ENCODE results near the gene SCAMP2. TPM values are rescaled to one million over a fixed set of nuclear protein-coding genes. Genes with fewer than 3 reads are reported as not detected.

The SCAMP2 gene
- polyA plus RNA-seq, 1 donor from 2014 or later: 4.5 TPM

DNA sequence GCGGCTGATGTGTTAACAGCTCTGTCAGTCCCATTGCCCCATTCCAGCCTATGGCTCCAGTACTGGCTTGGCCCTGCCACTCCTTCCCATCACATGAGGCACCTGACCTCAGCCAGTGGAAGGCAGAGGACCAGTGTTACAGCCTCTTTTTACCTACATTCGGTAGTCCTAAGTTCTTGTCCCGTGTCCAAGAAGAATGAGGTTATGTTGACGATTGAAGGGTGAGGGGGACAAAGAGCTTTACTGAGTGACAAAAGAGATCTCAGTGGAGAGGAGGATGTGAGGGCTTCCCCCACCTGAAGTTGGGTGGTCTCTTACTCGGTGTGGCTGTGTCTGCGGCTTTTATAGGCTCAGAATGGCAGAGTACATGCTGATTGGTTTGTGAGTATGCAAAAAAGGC is 9.4 kb upstream of the SCAMP2 start:
- H3K79me2 ChIP-seq (replicated peaks; ENCODE audit: insufficient read depth, low read length): no peaks in the 10 kb centered on the region

GRCh38 chr15:74878273-74878672 is 5.1 kb upstream of the SCAMP2 start:
- no peaks in the 10 kb centered on the region for H3F3A ChIP-seq (ENCODE audit: insufficient read depth, low read length, poor library complexity, severe bottlenecking)
- H3K4me3 ChIP-seq (ENCODE audit: low read length): no peak overlapping the region
- H3K9me2 ChIP-seq (ENCODE audit: insufficient read depth, low read length): no peaks in the 10 kb centered on the region
- no peaks in the 10 kb centered on the region for H3K36me3 ChIP-seq (ENCODE audit: insufficient read depth, low read length)
- no peaks in the 10 kb centered on the region for H3K79me2 ChIP-seq (replicated peaks; ENCODE audit: insufficient read depth, low read length)
- H4K20me1 ChIP-seq (ENCODE audit: insufficient read depth): no peaks in the 10 kb centered on the region
- no peaks in the 10 kb centered on the region for H3K9me3 ChIP-seq (ENCODE audit: low read length)
- no peak overlapping the region for H3K27ac ChIP-seq (ENCODE audit: low read length)
- H3K9ac ChIP-seq (ENCODE audit: low read length): no peak overlapping the region
- no peak overlapping the region for H3K4me2 ChIP-seq (ENCODE audit: low read length)
- no peak overlapping the region for H2AFZ ChIP-seq (ENCODE audit: low read depth, low read length)
- no peaks in the 10 kb centered on the region for H3K27me3 ChIP-seq (ENCODE audit: insufficient read depth, low read depth, low read length)
- TF ChIP-seq EP300 (conservative IDR thresholded peaks at IDR 0.05; ENCODE audit: poor library complexity, severe bottlenecking) (no peak), POLR2AphosphoS5 (IDR thresholded peaks at IDR 0.05) (no peak), RAD21 (conservative IDR thresholded peaks at IDR 0.05) (no peak), MXI1 (conservative IDR thresholded peaks at IDR 0.05; ENCODE audit: poor library complexity, severe bottlenecking) (no peak), TAF1 (IDR thresholded peaks at IDR 0.05; ENCODE audit: low read depth) (no peak), EZH2 (IDR thresholded peaks at IDR 0.05; ENCODE audit: borderline replicate concordance, insufficient read depth, low read length, poor library complexity, severe bottlenecking) (no peak), REST (IDR thresholded peaks at IDR 0.05; ENCODE audit: borderline replicate concordance) (no peak)
- TF ChIP-seq, protein P1, sequence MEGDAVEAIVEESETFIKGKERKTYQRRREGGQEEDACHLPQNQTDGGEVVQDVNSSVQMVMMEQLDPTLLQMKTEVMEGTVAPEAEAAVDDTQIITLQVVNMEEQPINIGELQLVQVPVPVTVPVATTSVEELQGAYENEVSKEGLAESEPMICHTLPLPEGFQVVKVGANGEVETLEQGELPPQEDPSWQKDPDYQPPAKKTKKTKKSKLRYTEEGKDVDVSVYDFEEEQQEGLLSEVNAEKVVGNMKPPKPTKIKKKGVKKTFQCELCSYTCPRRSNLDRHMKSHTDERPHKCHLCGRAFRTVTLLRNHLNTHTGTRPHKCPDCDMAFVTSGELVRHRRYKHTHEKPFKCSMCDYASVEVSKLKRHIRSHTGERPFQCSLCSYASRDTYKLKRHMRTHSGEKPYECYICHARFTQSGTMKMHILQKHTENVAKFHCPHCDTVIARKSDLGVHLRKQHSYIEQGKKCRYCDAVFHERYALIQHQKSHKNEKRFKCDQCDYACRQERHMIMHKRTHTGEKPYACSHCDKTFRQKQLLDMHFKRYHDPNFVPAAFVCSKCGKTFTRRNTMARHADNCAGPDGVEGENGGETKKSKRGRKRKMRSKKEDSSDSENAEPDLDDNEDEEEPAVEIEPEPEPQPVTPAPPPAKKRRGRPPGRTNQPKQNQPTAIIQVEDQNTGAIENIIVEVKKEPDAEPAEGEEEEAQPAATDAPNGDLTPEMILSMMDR (IDR thresholded peaks at IDR 0.05; ENCODE audit: poor library complexity, severe bottlenecking): no peak

More for the DNA sequence above, 9.4 kb upstream of the SCAMP2 start:
- no peak overlapping the region for H2AFZ ChIP-seq (ENCODE audit: low read depth, low read length)
- H3K4me2 ChIP-seq (ENCODE audit: low read length): no peak overlapping the region
- H3K27ac ChIP-seq (ENCODE audit: low read length): no peak overlapping the region
- no peaks in the 10 kb centered on the region for H3K9me3 ChIP-seq (ENCODE audit: low read length)
- H3K9ac ChIP-seq (ENCODE audit: low read length): no peak overlapping the region
- H3K9me2 ChIP-seq (ENCODE audit: insufficient read depth, low read length): no peaks in the 10 kb centered on the region
- no peaks in the 10 kb centered on the region for H4K20me1 ChIP-seq (ENCODE audit: insufficient read depth)
- no peak overlapping the region for H3K4me3 ChIP-seq (ENCODE audit: low read length)
- H3F3A ChIP-seq (ENCODE audit: insufficient read depth, low read length, poor library complexity, severe bottlenecking): no peaks in the 10 kb centered on the region
- H3K36me3 ChIP-seq (ENCODE audit: insufficient read depth, low read length): no peaks in the 10 kb centered on the region
- H3K27me3 ChIP-seq (ENCODE audit: insufficient read depth, low read depth, low read length): no peaks in the 10 kb centered on the region
- no peak for TF ChIP-seq TAF1 (IDR thresholded peaks at IDR 0.05; ENCODE audit: low read depth)
- no peak for TF ChIP-seq EZH2 (IDR thresholded peaks at IDR 0.05; ENCODE audit: borderline replicate concordance, insufficient read depth, low read length, poor library complexity, severe bottlenecking)
- TF ChIP-seq, protein P1 (IDR thresholded peaks at IDR 0.05; ENCODE audit: poor library complexity, severe bottlenecking): no peak
- TF ChIP-seq POLR2AphosphoS5 (IDR thresholded peaks at IDR 0.05): no peak
- no peak for TF ChIP-seq RAD21 (conservative IDR thresholded peaks at IDR 0.05)
- no peak for TF ChIP-seq MXI1 (conservative IDR thresholded peaks at IDR 0.05; ENCODE audit: poor library complexity, severe bottlenecking)
- TF ChIP-seq REST (IDR thresholded peaks at IDR 0.05; ENCODE audit: borderline replicate concordance): no peak
- no peak for TF ChIP-seq EP300 (conservative IDR thresholded peaks at IDR 0.05; ENCODE audit: poor library complexity, severe bottlenecking)
- no peak for TF ChIP-seq SMC3 (conservative IDR thresholded peaks at IDR 0.05; ENCODE audit: poor library complexity)
